Esophagus squamous epithelium (tissue), 4 donors: ENCODE measurements around the gene CNTROB.

Experiments
- POLR2A ChIP-seq, 4 donors: fragments of 450-650 bp; IDR thresholded peaks; one replicate each; pipeline ENCODE4 v1.6.1; 2017; ENCODE audit warnings: antibody characterized with exemption in 4 of 4, mild to moderate bottlenecking in 4 of 4, moderate library complexity in 3 of 4
- TF ChIP-seq, protein P1 (sequence below), 6 experiments: fragments of 450-650 bp in 4 of 6; fragments of 200-600 bp in 2 of 6; sonication (generic) in 2 of 6; IDR thresholded peaks; one replicate each; pipeline ENCODE4 v1.5.1; 2016 to 2019; ENCODE audit warnings: antibody characterized with exemption in 6 of 6, mild to moderate bottlenecking in 4 of 6, moderate library complexity in 4 of 6

DNA sequence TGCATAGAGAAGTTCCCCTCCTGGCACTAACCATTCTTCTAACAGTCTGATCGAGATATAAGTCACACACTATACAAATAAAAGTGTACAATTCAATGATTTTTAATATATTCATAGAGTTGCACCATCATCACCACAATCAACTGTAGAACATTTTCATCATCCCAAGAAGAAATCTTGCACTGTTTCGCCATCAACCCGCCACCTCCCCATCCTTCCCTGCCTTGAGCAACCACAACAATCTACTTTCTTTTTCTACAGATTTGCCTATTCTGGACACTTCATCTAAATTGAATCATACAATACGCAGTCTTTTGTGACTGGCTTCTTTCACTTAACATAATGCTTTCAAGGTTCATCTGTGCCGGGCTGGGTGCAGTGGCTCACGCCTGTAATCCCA is 37.4 kb downstream of the CNTROB start:
- TF ChIP-seq, protein P1, sequence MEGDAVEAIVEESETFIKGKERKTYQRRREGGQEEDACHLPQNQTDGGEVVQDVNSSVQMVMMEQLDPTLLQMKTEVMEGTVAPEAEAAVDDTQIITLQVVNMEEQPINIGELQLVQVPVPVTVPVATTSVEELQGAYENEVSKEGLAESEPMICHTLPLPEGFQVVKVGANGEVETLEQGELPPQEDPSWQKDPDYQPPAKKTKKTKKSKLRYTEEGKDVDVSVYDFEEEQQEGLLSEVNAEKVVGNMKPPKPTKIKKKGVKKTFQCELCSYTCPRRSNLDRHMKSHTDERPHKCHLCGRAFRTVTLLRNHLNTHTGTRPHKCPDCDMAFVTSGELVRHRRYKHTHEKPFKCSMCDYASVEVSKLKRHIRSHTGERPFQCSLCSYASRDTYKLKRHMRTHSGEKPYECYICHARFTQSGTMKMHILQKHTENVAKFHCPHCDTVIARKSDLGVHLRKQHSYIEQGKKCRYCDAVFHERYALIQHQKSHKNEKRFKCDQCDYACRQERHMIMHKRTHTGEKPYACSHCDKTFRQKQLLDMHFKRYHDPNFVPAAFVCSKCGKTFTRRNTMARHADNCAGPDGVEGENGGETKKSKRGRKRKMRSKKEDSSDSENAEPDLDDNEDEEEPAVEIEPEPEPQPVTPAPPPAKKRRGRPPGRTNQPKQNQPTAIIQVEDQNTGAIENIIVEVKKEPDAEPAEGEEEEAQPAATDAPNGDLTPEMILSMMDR (IDR thresholded peaks at IDR 0.05): no peak
- no peak for TF ChIP-seq POLR2A (IDR thresholded peaks at IDR 0.05)
